BLaER1 (cell line): Measurements from ENCODE around the gene DSE.
A peak's percentile ranks its signal among the peaks of the same experiment; 100 is the strongest.

Experiments used
- H3K27ac ChIP-seq: shearing (Covaris generic); formaldehyde crosslinking; 2 replicates; pipeline ENCODE4 v1.8.1; 2022
- H3K27me3 ChIP-seq: shearing (Covaris generic); formaldehyde crosslinking; 2 replicates; pipeline ENCODE4 v1.8.1; 2022
- H3K36me3 ChIP-seq: shearing (Covaris generic); formaldehyde crosslinking; 2 replicates; pipeline ENCODE4 v1.8.1; 2022
- H3K4me1 ChIP-seq: shearing (Covaris generic); formaldehyde crosslinking; 2 replicates; pipeline ENCODE4 v1.8.1; 2022
- H3K4me2 ChIP-seq: shearing (Covaris generic); formaldehyde crosslinking; 2 replicates; pipeline ENCODE4 v1.8.1; 2022
- H3K4me3 ChIP-seq: shearing (Covaris generic); formaldehyde crosslinking; 2 replicates; pipeline ENCODE4 v1.8.1; 2022
- H3K9ac ChIP-seq: shearing (Covaris generic); formaldehyde crosslinking; 2 replicates; pipeline ENCODE4 v1.8.1; 2022
- H3K9me3 ChIP-seq: shearing (Covaris generic); formaldehyde crosslinking; 2 replicates; pipeline ENCODE4 v1.8.1; 2022
- H4K20me1 ChIP-seq: shearing (Covaris generic); formaldehyde crosslinking; 2 replicates; pipeline ENCODE4 v1.8.1; 2022
- Cebpa-rat ChIP-seq: shearing (Covaris generic); IDR thresholded peaks from 2 replicates; pipeline ENCODE4 v1.8.1; 2022

DSE gene

DNA sequence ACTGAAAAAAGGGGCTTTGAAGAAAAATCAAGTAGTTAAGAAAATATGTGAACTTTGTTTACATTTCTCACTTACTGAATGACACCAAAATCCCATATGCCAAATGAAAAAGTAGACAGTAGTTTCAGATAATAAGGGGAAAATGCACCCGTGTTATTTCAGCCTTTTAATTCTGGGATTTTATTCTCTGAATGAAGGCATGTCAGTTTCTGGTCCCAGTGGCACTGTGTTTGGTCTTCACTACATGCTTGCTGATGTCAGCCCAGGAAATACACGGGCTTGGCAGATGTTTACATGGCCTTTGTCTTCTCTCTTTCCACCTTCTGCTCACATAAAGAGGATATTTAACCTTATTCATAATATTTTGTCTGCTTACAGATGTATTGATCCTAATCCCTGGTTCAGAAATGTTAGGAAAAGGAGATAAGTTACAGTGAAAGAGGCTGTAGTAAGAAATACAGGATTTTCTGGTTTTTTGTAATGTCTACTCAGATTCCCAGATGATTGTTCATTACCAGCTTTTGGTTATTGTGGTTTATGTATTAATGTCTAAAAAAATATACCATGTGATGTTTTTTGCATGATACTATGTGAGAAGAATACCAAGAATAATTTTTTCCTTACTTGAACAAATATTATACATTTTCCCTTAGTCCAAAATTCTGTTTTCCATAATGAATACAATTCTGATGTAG lies 27.7 kb downstream of the DSE start:
- peaks cover 8% of the 10 kb centered on the region for H3K4me1 ChIP-seq
- no peak overlapping the region for H3K27ac ChIP-seq
- no peak overlapping the region for H3K4me2 ChIP-seq
- no peaks in the 10 kb centered on the region for H3K27me3 ChIP-seq
- no peak for TF ChIP-seq Cebpa-rat
- no peaks in the 10 kb centered on the region for H3K9me3 ChIP-seq
- no peaks in the 10 kb centered on the region for H4K20me1 ChIP-seq
- no peak overlapping the region for H3K9ac ChIP-seq
- H3K36me3 ChIP-seq: 0 out of 2 replicates have a peak, but pooled peaks cover 6% of the 10 kb centered on the region
- no peak overlapping the region for H3K4me3 ChIP-seq

DNA sequence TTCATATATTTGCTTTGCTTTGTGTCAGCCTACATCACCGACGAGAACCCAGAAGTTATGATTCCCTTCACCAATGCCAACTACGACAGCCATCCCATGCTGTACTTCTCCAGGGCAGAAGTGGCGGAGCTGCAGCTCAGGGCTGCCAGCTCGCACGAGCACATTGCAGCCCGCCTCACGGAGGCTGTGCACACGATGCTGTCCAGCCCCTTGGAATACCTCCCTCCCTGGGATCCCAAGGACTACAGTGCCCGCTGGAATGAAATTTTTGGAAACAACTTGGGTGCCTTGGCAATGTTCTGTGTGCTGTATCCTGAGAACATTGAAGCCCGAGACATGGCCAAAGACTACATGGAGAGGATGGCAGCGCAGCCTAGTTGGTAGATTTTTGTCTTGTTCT lies 28.5 kb downstream of the DSE start:
- Histone ChIP-seq H3K36me3 (0 out of 2 replicates have a peak, but pooled peaks cover 6% of the 10 kb centered on the region), H3K27me3 (peaks cover 1% of the 10 kb centered on the region; the same call in 1 of the 2 replicates), H3K4me3 (no peak overlapping the region), H3K9me3 (no peaks in the 10 kb centered on the region), H4K20me1 (no peaks in the 10 kb centered on the region), H3K4me1 (peaks cover 5% of the 10 kb centered on the region; the same call in 1 of the 2 replicates), H3K9ac (no peak overlapping the region), H3K27ac (no peak overlapping the region), H3K4me2 (no peak overlapping the region)
- TF ChIP-seq Cebpa-rat: no peak

DNA sequence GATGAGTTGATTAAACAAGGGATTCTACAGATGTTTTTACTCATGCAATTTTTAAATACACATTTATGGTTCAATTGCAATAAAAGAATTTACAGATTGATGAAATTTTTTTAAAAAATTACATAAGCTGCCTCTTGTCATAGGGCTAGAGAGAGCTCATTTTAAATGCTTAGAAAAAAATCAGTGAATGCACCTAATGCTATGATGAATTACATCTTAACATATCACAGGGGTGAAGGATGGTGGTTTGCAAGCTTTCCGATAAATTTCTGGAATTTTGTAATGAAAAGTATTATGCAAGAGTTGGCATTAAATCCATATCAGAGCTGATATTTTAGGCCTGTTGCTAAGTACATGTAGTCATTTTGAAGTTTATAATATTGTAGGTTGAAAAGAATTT lies 29.6 kb downstream of the DSE start:
- Histone ChIP-seq H3K9ac (no peak overlapping the region), H3K4me2 (no peak overlapping the region), H3K4me3 (no peak overlapping the region), H3K9me3 (no peaks in the 10 kb centered on the region), H3K27ac (no peak overlapping the region), H4K20me1 (no peaks in the 10 kb centered on the region), H3K4me1 (peaks cover 13% of the 10 kb centered on the region), H3K36me3 (0 out of 2 replicates have a peak, but pooled peaks cover 6% of the 10 kb centered on the region), H3K27me3 (peaks cover 7% of the 10 kb centered on the region; the same call in 1 of the 2 replicates)
- TF ChIP-seq Cebpa-rat: no peak

DNA sequence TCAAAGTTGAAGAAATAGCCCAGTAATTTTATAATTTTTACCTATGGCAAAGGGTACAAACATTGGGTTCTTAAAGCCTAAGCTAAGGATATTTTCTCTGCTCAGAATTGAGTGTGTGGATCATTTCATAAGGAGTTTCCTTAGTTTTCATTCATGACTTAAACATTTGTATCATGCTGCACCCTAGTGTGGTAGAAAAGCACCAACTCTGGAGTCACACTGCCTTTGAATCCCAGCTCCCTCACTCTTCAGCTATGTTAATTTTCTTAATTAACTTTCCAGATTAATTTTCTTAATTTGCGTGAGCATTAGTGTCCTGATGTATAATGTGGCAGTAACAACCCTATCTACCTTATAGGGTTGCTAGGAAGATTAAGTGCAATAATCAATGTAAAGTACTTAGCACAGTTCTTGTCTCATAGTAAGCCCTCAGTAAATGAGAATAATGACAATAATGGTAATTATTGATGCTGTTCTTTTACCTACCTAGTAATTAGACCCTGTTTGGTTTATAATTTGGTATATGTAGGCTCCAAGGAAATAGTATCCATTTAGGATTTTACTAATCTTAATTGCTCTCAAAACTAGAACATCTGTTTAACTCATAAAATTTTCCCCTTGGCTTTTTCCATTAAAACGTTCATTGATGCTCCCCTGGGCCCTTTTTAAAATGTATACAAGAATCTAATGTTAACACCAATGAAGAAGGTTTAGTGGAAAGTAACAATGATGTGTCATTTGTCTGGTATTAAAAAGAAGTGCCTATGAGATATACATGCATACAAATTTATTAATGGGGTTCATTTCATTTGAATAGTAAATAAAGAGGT lies 31.6 kb downstream of the DSE start:
- no peak for TF ChIP-seq Cebpa-rat
- Histone ChIP-seq H3K4me3 (no peak overlapping the region), H4K20me1 (no peaks in the 10 kb centered on the region), H3K36me3 (0 out of 2 replicates have a peak, but pooled peaks cover 6% of the 10 kb centered on the region), H3K9me3 (no peaks in the 10 kb centered on the region), H3K27me3 (peaks cover 11% of the 10 kb centered on the region; the same call in 1 of the 2 replicates), H3K4me2 (no peak overlapping the region), H3K4me1 (peaks cover 14% of the 10 kb centered on the region), H3K9ac (no peak overlapping the region), H3K27ac (no peak overlapping the region)

DNA sequence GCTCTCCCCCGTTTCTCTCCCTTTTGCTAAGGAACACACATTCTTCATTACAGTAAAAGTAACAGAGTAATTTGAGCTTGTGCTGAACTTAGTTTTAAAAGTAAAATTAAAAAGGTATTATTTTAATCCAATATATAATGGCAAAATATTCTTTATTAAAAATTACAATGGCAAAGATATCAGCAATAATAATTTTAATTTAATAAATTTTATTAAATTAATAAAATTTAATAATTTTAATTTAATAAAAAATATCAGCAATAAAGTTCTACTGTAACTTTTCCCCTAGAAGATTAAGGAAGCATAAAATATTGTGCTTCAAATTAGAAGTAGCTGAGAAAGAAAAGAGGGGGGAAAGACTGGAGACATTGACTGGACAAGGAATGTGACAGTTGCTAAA lies 32.5 kb downstream of the DSE start:
- Histone ChIP-seq H3K4me2 (no peak overlapping the region), H4K20me1 (no peaks in the 10 kb centered on the region), H3K4me3 (no peak overlapping the region), H3K9me3 (no peaks in the 10 kb centered on the region), H3K9ac (no peak overlapping the region), H3K27me3 (peaks cover 11% of the 10 kb centered on the region; the same call in 1 of the 2 replicates), H3K4me1 (peaks cover 14% of the 10 kb centered on the region), H3K36me3 (0 out of 2 replicates have a peak, but pooled peaks cover 6% of the 10 kb centered on the region), H3K27ac (no peak overlapping the region)
- no peak for TF ChIP-seq Cebpa-rat

DNA sequence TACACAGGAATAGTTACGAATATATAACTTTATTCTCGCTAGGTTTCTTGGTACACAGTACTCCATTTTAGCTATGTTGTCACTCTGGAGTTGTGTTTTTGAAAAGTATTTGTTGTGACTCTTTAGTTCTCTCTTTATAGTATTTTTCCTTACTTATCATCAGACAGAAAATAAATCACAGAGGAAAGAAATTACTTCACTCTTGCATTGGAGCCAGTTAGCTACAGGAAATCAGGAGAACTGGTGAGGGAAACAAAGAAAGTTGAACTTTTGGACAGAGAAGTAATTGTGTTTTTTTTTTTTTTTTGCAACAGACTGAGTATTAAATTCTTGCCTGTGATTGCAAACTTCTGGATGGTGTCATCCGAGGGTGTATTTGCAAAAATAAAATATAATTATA lies 33.9 kb downstream of the DSE start:
- TF ChIP-seq Cebpa-rat: no peak

DNA sequence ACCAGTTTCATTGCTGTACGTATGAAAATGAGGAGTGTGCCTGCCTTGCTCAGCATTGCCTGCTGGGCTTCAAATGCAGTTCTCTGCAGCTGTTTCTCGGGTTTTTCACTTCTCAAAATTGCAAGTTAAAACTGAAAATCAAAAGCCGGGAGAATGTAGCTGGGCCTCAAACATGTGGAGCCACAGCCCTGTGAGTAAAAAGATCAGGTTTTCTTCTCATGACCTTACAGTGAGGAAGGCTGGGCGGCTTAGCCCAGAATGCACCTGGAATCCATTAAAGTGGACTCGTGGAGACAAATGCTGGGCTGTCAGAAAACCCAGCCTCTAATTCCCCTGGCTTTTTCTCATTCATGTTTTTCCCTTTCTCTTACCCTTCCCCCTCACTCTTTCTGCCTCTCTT lies 34.4 kb downstream of the DSE start:
- H4K20me1 ChIP-seq: no peaks in the 10 kb centered on the region
- H3K9me3 ChIP-seq: no peaks in the 10 kb centered on the region
- no peak overlapping the region for H3K4me3 ChIP-seq

More for the DNA sequence above, 33.9 kb downstream of the DSE start:
- Histone ChIP-seq H3K36me3 (no peaks in the 10 kb centered on the region), H4K20me1 (no peaks in the 10 kb centered on the region), H3K9me3 (no peaks in the 10 kb centered on the region), H3K4me3 (no peak overlapping the region), H3K27me3 (peaks cover 11% of the 10 kb centered on the region; the same call in 1 of the 2 replicates), H3K4me2 (no peak overlapping the region), H3K27ac (no peak overlapping the region), H3K4me1 (peaks cover 21% of the 10 kb centered on the region), H3K9ac (no peak overlapping the region)

DNA sequence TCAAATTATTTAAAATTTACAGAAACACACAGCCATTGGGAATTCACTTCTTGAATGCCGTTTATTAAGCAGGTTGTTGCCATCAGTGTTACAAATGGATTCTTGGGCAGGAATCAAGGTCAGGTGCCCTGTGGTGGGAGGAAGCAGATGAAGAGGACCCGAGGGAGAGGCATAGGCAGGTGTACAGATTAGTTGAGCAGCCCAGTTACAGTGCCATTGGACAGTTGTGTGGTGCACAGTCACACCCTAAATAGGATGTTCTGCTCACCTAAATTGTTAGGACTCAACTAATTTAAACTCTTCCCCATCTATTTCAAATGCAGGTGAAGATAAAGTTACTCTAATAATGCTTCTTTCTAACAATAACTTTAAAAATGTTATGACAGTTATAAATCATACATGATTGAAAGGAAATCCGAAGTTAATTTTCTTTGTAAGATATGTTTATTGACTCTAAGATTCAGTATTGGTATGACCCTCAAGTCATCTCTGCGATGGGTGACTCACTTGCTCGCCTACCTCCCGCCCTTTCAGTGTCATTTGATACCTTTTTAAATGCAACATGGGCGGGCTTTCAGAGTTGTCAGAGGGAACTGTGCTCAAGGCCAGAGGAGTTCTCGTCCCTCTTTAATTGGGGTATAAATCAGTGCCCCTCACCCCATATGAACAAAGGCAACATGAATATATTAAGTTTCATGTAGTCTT lies 35.1 kb downstream of the DSE start:
- Histone ChIP-seq H3K9ac (no peak overlapping the region), H3K4me1 (peaks cover 32% of the 10 kb centered on the region), H3K9me3 (no peaks in the 10 kb centered on the region), H3K4me3 (no peak overlapping the region), H3K27ac (no peak overlapping the region), H3K4me2 (peak overlapping the region; percentile 32; the same call in 1 of the 2 replicates), H3K36me3 (no peaks in the 10 kb centered on the region), H4K20me1 (no peaks in the 10 kb centered on the region), H3K27me3 (peaks cover 11% of the 10 kb centered on the region; the same call in 1 of the 2 replicates)
- TF ChIP-seq Cebpa-rat: no peak

More for the DNA sequence above, 34.4 kb downstream of the DSE start:
- H3K27ac ChIP-seq: no peak overlapping the region
- TF ChIP-seq Cebpa-rat: no peak
- H3K36me3 ChIP-seq: no peaks in the 10 kb centered on the region
- H3K4me2 ChIP-seq: peak overlapping the region; percentile 32; the same call in 1 of the 2 replicates
- peaks cover 11% of the 10 kb centered on the region; the same call in 1 of the 2 replicates for H3K27me3 ChIP-seq
- H3K9ac ChIP-seq: no peak overlapping the region
- peaks cover 26% of the 10 kb centered on the region for H3K4me1 ChIP-seq

DNA sequence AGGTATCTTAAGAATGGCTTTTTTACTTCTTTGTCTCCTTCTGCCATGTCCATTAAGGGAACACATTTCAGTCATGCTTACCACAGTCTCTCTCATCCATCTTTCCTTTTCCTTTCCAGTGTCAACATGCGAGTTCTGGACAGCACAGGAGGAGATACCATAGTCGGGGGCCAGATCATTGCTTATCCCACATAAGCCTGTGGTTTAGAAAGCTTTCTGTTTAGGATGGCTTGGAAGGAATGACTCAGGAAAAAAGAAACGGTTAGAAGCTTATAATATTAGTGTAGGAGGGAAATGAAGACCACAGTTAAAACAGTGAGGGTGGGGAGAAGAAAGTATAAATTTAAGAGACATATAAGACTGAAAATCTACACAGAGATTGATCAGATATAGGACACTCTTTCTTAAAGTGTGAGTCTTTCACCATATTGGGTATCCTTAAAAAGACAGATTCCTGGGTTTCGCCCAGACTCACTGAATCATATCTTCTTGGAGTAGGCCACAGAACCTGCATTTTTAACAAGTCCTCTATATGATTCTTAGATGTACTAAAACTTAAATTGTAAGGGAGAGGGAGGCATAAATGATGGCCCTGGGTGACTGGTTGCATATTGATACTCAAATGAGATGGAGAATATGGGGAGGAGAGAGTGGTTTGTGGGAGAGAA lies 36.1 kb downstream of the DSE start:
- Histone ChIP-seq H3K4me2 (no peak overlapping the region), H3K4me3 (no peak overlapping the region), H3K27me3 (peaks cover 11% of the 10 kb centered on the region; the same call in 1 of the 2 replicates), H3K9me3 (no peaks in the 10 kb centered on the region), H3K36me3 (no peaks in the 10 kb centered on the region), H4K20me1 (no peaks in the 10 kb centered on the region), H3K27ac (no peak overlapping the region), H3K9ac (no peak overlapping the region), H3K4me1 (peaks cover 42% of the 10 kb centered on the region)
- TF ChIP-seq Cebpa-rat: no peak
